Spleen (tissue), 11 donors: Measurements from ENCODE around the gene MEGF6. TPM values are rescaled to one million over a fixed set of nuclear protein-coding genes. Genes with fewer than 3 reads are reported as not detected.

Experiments
- DNase-seq: peaks from one replicate; pipeline ENCODE4 v3.0.0-alpha.2; 2020
- H3K27ac ChIP-seq, 8 donors: fragments of 200-600 bp; sonication (generic) in 7 of 8; 1 replicate in 4 of 8; 2 replicates in 4 of 8; pipeline versions ENCODE4 v1.5.0 to v1.8.0; 2016 to 2021; ENCODE audit warnings: inconsistent platforms in 4 of 8, mild to moderate bottlenecking in 4 of 8, moderate library complexity in 1 of 8
- H3K27me3 ChIP-seq, 7 donors: fragments of 200-600 bp; sonication (generic) in 6 of 7; replicated peaks in 1 of 7; 1 replicate in 4 of 7; 2 replicates in 3 of 7; pipeline versions ENCODE4 v1.5.0 to v1.8.0; 2016 to 2021; ENCODE audit warnings: inconsistent platforms in 3 of 7, mild to moderate bottlenecking in 1 of 7
- H3K36me3 ChIP-seq, 6 donors: fragments of 200-600 bp; sonication (generic) in 5 of 6; 1 replicate in 4 of 6; 2 replicates in 2 of 6; pipeline versions ENCODE4 v1.5.0 to v1.8.0; 2016 to 2021; ENCODE audit warnings: inconsistent platforms in 2 of 6
- H3K4me1 ChIP-seq, 6 donors: fragments of 200-600 bp; sonication (generic) in 5 of 6; 1 replicate in 3 of 6; 2 replicates in 3 of 6; pipeline versions ENCODE4 v1.5.0 to v1.8.0; 2016 to 2021; ENCODE audit warnings: inconsistent platforms in 3 of 6
- H3K4me3 ChIP-seq, 8 donors: fragments of 200-600 bp; sonication (generic) in 7 of 8; 1 replicate in 4 of 8; 2 replicates in 4 of 8; pipeline versions ENCODE4 v1.5.0 to v1.8.0; 2016 to 2021; ENCODE audit warnings: inconsistent platforms in 4 of 8, mild to moderate bottlenecking in 4 of 8, moderate library complexity in 2 of 8
- H3K9me3 ChIP-seq, 8 donors: fragments of 200-600 bp; sonication (generic) in 7 of 8; 1 replicate in 4 of 8; 2 replicates in 4 of 8; pipeline versions ENCODE4 v1.5.0 to v1.8.0; 2016 to 2021; ENCODE audit warnings: inconsistent platforms in 4 of 8
- CTCF ChIP-seq, 11 experiments: fragments of 200-600 bp in 7 of 11; fragments of 450-650 bp in 4 of 11; sonication (generic) in 4 of 11; IDR thresholded peaks in 8 of 11; conservative IDR thresholded peaks in 3 of 11; 1 replicate in 7 of 11; 2 replicates in 4 of 11; pipeline versions ENCODE4 v1.4.0 to v1.8.0; 2016 to 2021; ENCODE audit warnings: antibody characterized with exemption in 11 of 11, inconsistent platforms in 4 of 11, mild to moderate bottlenecking in 1 of 11
- POLR2A ChIP-seq, 3 donors: fragments of 450-650 bp; IDR thresholded peaks; one replicate each; pipeline ENCODE4 v1.5.1; 2017; ENCODE audit warnings: antibody characterized with exemption in 3 of 3, mild to moderate bottlenecking in 1 of 3
- POLR2AphosphoS5 ChIP-seq, 3 donors: sonication (generic); formaldehyde crosslinking; IDR thresholded peaks; one replicate each; pipeline ENCODE4 v1.5.1; 2017; ENCODE audit warnings: antibody characterized with exemption in 3 of 3
- WGBS, 5 donors: extraction: QIAGEN DNeasy Blood & Tissue Kit in 3 of 5; methylation state at CpG; one replicate each; pipeline versions ENCODE4 v1.1.5 to v1.1.7; 2013 to 2018; 5-methylcytosine and 5-hydroxymethylcytosine counted together
- intact Hi-C: fragments of 100-400 bp; cut with DNase I; formaldehyde crosslinking; loops from one replicate; pipeline ENCODE4 v1.15.0; 2023; ENCODE audit warnings: low total_unique reads
- polyA plus RNA-seq, 3 donors: library from polyadenylated mRNA; stranded (reverse); fragments of 200-250 nt; gene quantifications; one replicate each; pipeline ENCODE4 v1.2.1, GENCODE V29; 2013
- total RNA-seq, 7 donors: library from RNA; depleted of rRNA in 3 of 7; stranded (reverse); fragments of >200 nt in 3 of 7; fragmentation: NEBNext Ultra II Directional in 4 of 7; extraction: Animal tissue kit (Norgen Biotek cat#: 25700) in 4 of 7; gene quantifications; one replicate each; pipeline versions ENCODE4 v1.1.0 to v1.2.1, GENCODE V29; 2016 to 2021
- donor health status: healthy with polysubstance abuse.
- donor health status: DM: no; HTN: no; CAD: no; lungs with moderate emphysema.
- donor health status: DM: no; HTN: no; CAD: no.
- donor health status: Bipolar disorder and iron deficiency.
- donor health status: healthy.
- donor health status: DM: no; HTN: no; CAD: no.
- donor health status: DM: yes; HTN: yes; CAD: no.

The MEGF6 gene
- total and polyA plus RNA-seq, 10 donors, result 8.7 to 39.5 (median 20.3) TPM

- H3K27me3 ChIP-seq, result peaks cover 0 to 43% (median 4%) of the 10 kb centered on the region in 7 donors
- intact Hi-C loops, result no loop called here
- no peaks in the 10 kb centered on the region for H3K9me3 ChIP-seq
- 87 to 94% (median 90%) methylated on average over 7 to 10 of the region's 10 CpGs for WGBS, 5 donors
- H3K27ac ChIP-seq, result no peak overlapping the region
- no peaks in the 10 kb centered on the region for H3K36me3 ChIP-seq
- DNase-seq, result no peak
- peaks cover 19 to 43% (median 25%) of the 10 kb centered on the region in 6 donors for H3K4me1 ChIP-seq
- no peak for TF ChIP-seq POLR2AphosphoS5 (IDR thresholded peaks at IDR 0.05)
- TF ChIP-seq CTCF (IDR thresholded peaks at IDR 0.05 in 8 of 11, conservative IDR thresholded peaks at IDR 0.05 in 3 of 11), result no peak
- TF ChIP-seq POLR2A (IDR thresholded peaks at IDR 0.05), result no peak
- H3K4me3 ChIP-seq, result no peak overlapping the region
These were observed 11.0 kb downstream of the MEGF6 start for GRCh38 chr1:3600354-3600753.

DNA sequence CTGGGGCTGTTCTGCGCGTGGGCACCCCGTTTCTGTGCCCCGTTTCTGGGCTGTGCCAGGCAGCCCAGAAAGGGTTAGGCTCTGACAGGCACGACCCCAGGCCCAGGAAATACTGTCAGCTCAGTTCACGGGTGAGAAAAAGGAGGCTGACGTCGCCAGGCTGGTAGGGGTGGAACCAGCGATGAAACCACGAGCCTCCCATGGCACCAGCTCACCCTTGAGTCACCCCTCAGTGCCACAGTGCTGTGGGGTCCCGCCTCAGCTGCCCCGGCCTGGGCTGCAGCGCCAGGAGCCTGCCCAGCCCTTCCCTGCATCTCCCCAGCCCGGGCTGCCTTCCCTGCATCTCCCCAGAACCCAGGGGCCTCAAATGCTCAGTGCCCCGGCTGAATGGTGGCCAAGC lies 11.5 kb downstream of the MEGF6 start:
- Histone ChIP-seq H3K36me3 (no peaks in the 10 kb centered on the region), H3K27ac (no peak overlapping the region), H3K4me3 (no peak overlapping the region), H3K4me1 (peaks cover 19 to 43% (median 25%) of the 10 kb centered on the region in 6 donors), H3K27me3 (peaks cover 0 to 43% (median 4%) of the 10 kb centered on the region in 7 donors), H3K9me3 (no peaks in the 10 kb centered on the region)
- 56 to 71% (median 68%) methylated on average over 10 to 15 of the region's 15 CpGs for WGBS, 5 donors
- TF ChIP-seq POLR2A (IDR thresholded peaks at IDR 0.05) (no peak), CTCF (IDR thresholded peaks at IDR 0.05 in 8 of 11, conservative IDR thresholded peaks at IDR 0.05 in 3 of 11) (no peak), POLR2AphosphoS5 (IDR thresholded peaks at IDR 0.05) (no peak)
- intact Hi-C loops, result no loop called here
- no peak for DNase-seq

GRCh38 chr1:3599286-3599811 lies 12.0 kb downstream of the MEGF6 start:
- Histone ChIP-seq H3K27ac (no peak overlapping the region), H3K36me3 (no peaks in the 10 kb centered on the region), H3K4me1 (peaks cover 19 to 43% (median 25%) of the 10 kb centered on the region in 6 donors), H3K9me3 (no peaks in the 10 kb centered on the region), H3K4me3 (no peak overlapping the region), H3K27me3 (peaks cover 0 to 38% (median 4%) of the 10 kb centered on the region in 7 donors)
- intact Hi-C loops, result no loop called here
- no peak for DNase-seq
- TF ChIP-seq POLR2A (IDR thresholded peaks at IDR 0.05) (no peak), CTCF (IDR thresholded peaks at IDR 0.05 in 8 of 11, conservative IDR thresholded peaks at IDR 0.05 in 3 of 11) (no peak), POLR2AphosphoS5 (IDR thresholded peaks at IDR 0.05) (no peak)
- 82 to 90% (median 84%) methylated on average over 5 to 16 of the region's 16 CpGs for WGBS, 5 donors

- Histone ChIP-seq H3K27ac (no peak overlapping the region), H3K36me3 (no peaks in the 10 kb centered on the region), H3K4me3 (peak overlapping the region in 3 of 8 donors; percentile 9 to 51 (median 22)), H3K27me3 (peaks cover 0 to 33% (median 4%) of the 10 kb centered on the region in 7 donors), H3K9me3 (no peaks in the 10 kb centered on the region), H3K4me1 (peaks cover 21 to 47% (median 29%) of the 10 kb centered on the region in 6 donors)
- WGBS, 5 donors, result 48 to 68% (median 56%) methylated on average over 9 to 30 of the region's 30 CpGs
- TF ChIP-seq CTCF (IDR thresholded peaks at IDR 0.05 in 8 of 11, conservative IDR thresholded peaks at IDR 0.05 in 3 of 11) (no peak), POLR2AphosphoS5 (IDR thresholded peaks at IDR 0.05) (no peak), POLR2A (IDR thresholded peaks at IDR 0.05) (no peak)
- DNase-seq, result no peak
- intact Hi-C loops, result no loop called here
These were observed 12.6 kb downstream of the MEGF6 start for GRCh38 chr1:3598522-3599285.
